Measurements from ENCODE around the gene GALNT18.

Gene GALNT18

DNA sequence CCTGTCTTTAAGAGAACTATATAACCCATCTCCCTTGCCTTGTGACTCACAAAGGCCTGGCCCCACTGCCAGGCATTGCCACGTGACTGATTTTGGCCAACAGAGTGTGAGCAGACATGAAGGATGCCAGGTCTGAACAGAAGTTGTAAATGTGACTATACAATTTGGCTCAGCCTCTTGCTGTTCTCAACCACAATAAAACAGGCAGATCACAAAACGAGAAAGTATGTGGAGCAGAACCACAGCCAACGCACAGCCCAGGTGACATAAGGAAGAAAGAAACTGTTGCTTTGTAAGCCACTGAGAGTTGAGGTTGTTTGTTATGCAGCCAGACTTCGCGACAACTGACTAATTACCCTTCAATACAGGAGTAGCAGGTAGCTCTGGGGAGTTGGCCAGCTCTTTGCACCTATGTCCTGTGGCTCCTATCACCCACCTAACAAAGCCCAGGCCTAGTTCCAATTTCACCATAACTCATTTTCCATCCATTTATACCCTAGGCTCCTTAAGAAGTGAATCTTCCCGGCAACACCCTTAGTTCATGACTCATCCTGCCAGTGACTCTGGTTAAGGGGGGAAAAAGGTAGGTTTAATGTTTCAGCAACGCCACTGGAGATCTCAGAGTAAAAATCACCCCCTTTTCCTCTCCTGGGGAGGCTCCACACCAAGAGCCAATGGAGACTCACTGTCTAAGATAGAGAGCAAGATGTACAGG lies 53.7 kb downstream of the GALNT18 start:
- DNase-seq (ENCODE audit: low read depth in 2 of 2), result no peak

DNA sequence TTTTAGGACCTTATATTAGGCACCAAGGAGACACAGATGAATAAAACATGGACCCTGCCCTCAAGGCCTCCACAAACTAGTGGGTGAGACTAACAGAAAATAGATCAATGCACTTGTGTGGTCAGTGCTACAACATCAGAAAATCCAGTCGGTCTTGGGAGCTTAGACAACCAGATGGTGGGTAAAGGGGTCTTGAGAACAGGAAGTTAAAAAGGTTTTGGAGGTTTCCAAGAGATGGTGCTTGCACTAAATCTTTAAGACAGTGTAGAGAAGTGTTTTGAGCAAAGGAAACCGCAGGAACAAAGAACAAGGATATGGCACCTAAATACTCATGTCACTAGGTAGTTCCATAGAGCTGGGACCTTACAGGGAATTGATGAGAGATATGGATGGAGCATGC lies 56.2 kb downstream of the GALNT18 start:
- no peak for DNase-seq (ENCODE audit: low read depth in 2 of 2)

DNA sequence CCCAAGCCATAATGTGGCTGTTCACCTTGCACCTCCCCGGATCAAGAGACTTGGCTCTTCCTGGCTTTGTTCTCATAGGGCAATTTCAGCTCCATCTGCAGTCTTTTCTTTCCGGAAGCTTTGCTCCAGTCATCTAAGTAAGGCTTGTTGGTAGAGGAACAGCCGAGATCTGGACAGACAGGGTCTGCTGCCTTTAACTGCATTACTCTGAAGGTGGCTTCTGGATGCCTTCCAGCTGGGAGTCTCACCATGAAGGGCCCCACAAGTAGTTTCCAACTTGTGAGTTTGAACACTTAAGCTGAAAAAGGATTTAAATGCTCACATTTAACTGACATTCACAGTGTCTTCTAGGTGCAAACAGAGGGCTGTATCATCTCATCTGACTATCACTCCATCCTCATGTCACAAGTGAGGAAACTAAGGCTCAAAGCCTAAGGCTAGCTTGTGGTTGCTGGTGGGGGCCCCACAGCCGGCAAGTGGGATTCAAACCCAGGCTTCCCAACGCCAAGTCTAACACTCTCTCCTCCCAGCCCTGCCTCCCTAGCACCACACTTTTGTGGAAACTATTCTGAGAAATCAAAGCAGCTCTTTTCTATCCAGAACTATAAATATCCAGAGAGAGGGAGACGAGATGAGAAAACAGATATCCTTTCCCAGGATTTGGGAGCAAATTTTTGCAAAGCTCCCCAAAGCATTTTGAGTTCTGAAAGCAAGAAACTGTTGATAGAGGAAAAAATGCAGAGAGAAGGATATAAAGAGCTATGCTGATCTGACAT lies 58.4 kb downstream of the GALNT18 start:
- DNase-seq (ENCODE audit: low read depth in 2 of 2), result no peak

DNA sequence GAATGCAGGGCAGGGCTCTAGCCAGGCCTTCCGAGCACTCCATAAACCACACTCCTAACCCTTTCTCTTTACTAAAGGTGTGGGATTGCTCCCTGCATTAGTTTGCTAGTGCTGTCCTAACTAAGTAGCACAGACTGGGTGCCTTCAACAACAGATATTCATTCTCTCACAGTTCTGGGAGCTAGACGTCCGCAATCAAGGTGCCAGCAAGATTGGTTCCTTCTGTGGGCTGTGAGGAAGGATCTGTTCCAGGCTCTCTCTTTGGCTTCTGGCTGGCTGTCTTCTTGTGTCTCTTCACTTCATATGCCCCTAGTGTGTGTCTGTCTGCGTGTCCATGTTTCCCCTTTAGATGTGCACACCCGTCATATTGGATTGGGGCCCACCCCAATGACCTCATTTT lies 59.8 kb downstream of the GALNT18 start:
- DNase-seq (ENCODE audit: low read depth in 2 of 2), result no peak

DNA sequence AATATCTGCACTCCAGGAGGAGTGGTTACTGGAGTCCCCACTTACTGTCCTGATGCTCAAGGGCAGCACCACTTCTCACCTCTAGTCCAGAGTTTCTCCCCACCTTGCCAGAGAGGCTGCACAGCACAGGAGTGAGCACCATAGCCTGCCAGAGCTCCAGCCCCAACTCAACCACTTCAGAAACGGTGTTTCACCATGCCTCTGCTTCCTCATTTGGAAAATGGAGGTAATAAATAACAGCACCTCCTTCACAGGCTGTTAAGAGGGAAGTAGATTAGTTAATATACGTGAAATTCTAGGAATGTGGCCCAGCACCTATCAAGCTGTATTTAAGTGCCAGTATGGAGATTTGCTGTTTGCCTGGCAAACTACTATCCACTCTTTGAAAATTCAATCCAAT lies 63.0 kb downstream of the GALNT18 start:
- DNase-seq (ENCODE audit: low read depth in 2 of 2), result no peak

DNA sequence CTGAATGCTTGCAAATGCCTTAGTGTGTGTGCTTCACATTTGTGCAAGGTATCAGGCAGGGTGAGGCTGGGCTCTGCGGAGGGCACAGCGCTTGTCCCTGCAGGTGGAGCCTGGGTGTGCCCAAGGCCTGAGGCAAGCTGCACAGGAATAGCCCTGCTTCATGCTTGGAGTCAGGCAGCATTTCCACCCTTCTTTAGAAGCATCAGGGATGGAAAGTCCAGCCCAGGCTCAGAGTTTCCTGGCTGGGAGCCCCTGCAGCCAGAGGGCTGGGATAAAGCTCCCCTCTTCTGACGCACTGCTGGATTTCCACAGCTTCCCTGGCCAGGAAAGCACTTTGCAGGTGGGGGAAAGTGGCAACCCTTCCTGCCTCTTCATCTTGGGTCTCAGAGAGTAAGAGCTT lies 63.4 kb downstream of the GALNT18 start:
- no peak for DNase-seq (ENCODE audit: low read depth in 2 of 2)

DNA sequence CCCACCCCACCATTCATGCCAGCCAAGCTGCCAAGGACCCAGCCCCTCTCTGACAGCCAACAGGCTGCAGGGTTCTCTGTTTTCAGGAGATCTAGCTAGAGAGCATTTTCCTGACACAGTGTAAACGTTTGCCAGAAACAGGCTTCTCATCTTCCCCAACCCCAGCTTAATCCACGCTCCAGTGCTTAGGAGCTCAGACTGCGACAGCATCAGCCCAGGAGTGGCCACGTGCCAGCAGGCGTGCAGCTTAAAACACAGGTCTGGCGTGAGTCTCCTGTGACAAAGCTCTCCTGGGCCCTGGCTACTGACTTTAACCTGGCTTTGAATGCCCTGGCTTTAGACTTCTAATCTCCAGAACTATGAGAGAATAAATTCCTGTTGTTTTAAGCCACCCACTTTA lies 66.6 kb downstream of the GALNT18 start:
- DNase-seq (ENCODE audit: low read depth in 2 of 2), result no peak

DNA sequence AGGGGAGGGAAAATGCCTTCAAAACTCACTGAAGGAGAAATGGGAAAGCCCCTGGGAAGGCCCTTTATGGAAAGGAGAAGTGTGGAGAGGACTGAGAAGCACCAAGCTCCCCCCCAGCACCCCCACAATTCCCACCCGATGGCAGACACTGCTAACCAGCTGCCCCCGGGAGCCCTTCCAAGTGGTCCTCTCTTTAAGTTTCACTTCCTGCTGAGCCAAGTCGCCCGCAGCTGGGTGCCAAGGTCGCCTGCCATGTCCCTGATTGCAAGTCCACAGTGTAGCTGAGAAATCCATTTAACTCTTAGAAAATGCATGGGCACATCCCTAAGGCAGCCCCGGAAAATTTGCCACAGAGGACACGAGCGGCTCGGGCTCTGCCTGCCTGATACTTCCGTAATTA lies 68.2 kb downstream of the GALNT18 start:
- no peak for DNase-seq (ENCODE audit: low read depth in 2 of 2)

DNA sequence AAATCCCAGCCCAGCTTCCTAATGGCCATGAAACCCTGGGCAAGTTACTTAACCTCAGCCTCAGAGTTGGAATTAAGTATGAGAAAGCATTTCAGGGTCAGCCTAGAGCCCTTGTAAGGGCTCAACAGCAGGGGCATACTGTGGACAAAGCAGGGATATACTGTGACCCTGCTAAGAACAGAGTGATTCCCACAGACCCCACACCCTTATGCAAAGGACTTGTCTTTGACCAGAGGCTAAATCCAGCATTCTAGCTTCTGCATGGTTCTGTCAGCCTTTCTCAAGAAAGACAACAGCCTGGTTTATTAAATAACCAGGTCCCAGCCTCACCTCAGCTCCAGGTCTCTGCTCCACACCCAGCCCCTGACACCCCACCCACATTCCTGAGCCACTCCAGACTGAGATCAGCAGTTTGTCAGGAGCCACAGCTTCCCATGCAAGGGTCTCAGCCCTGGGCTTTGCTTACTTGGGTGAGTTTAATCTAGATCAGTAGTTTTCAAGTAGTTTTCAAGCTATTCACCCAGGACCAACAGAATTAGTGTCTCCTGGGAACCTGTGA lies 69.2 kb downstream of the GALNT18 start:
- no peak for DNase-seq (ENCODE audit: low read depth in 2 of 2)

DNA sequence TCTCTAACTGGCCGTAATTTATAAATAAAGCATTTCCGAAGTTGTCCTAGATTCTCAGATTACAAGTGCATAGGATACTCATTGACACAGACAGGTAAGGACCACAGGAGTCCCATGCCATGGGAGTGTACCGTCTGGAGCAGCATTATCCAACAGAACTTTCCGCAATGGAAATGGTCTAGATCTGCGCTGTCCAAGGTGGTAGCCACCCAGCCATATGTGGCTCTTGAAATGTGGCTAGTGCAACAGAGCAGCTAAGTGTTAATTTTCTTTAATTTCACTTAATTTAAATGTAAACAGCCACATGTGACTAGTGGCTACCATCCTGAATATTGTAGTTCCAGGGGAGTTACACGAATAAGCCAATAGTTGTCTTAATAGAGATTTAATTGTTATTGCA lies 71.3 kb downstream of the GALNT18 start:
- DNase-seq (ENCODE audit: low read depth in 2 of 2), result no peak

DNA sequence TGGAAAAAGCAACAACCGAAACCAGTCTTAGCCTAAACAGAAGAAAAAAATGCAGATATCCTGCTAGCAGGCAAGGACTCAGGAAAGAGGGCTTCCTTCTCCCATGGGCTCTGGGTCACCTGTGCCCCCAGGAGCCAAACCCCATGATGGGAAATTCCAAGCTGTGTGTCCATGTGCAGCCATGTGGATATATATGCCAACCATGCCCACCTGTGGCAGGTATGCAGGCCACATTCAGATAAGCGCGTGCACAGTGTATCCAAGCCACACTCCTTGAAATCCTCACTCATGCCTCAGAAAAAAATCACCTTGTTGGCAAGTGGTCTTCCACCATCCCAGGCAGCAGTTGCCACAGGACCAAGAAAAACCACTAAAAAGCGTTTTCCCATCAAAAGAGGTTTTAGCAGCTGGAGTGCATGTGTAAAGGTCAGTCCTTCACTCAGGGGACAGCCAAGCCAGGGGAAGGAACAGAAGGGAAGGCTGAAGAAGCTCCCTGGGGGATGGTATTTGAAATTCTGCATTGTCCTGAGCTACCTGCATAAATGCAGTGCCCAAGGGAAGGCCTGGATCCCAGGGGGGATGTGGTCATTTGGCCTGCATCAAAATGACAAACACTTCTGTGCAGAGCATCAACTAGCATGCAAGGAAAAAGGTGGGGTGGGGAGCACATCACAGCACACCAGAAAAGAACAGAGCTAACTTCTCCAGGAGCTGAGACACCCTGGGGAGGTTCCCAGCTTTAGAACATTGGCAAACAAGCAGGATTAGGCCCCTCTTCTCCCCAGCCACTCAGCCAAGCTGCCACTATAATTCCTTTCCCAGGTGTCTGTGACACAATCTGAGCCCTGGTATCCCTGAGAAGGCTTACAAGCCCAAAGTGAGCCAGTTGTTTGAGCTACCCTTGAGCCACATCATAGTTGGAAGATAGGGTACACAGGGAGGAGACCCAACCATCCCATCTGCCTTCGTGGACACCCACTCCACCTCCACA lies 76.2 kb downstream of the GALNT18 start:
- DNase-seq (ENCODE audit: low read depth in 2 of 2), result no peak

DNA sequence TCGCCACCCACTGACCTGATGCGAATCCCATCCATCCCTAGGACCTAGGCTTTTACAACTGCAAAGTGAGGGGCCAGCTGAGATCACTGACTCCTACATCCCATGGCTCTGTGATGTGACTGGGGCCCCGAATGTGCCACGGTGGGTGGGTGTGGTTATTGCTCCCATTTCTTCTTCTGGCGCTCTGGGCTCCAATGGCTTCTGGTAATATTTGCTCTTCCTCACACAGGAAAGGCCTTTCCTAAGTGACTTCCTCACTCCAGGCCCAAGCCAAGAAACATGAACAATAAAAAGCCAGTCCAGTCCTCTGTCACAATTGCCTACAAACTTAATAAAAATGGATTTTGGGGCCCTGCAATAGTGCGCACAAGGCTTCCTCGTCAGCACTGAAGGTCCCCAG lies 78.1 kb downstream of the GALNT18 start:
- no peak for DNase-seq (ENCODE audit: low read depth in 2 of 2)

DNA sequence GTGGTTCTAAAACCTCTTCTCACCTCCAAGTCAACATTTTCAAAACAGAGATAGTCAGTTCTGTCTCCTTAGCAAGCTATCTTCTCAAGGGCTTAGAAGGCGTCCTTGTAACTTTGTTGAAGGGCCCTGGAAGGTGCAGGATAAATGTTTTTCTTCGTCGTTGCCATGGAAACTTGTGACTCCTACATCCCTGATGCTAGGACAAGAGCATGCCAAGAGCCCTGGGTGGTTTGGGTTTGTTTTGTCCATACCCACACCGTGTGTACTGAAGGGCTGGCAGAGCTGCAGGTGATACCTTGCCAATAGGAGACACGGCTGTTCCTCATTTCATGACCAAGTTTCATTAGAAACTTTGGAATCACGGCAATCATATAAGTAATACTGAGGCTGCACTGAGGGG lies 81.6 kb downstream of the GALNT18 start:
- DNase-seq (ENCODE audit: low read depth in 2 of 2), result no peak

DNA sequence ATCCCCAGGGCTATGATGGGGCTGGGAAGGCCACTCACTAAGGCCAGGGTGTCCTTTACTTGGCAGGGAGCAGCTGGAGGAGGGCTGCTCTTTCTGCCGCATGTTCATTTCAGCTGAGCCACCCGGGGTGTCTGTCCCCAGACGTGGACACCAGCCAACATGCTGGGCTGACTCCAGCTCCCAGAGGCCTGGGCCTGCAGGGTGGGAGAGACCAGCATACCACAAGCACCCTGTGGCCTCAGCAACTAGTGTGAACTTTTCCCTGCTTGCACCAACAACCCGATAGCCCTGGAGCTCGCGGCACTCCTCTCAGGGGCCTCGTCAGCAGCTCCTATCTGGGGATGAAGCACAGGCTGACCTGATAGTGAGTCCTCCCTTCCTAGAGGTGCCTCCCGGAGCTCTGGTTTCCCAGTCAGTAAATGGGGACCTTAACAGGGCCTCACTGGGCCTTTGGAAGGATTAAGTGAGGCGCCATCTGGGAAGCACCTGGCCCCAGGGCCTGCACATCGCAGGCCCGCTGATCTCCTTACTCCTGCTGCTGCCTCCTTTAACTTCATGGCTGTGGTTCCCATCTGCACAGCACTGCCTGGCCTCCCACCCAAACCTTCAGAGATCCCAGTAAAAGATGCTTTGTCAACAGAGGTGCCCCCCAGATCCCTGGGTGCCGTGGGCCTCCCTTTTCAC lies 83.4 kb downstream of the GALNT18 start:
- no peak for DNase-seq (ENCODE audit: low read depth in 2 of 2)

DNA sequence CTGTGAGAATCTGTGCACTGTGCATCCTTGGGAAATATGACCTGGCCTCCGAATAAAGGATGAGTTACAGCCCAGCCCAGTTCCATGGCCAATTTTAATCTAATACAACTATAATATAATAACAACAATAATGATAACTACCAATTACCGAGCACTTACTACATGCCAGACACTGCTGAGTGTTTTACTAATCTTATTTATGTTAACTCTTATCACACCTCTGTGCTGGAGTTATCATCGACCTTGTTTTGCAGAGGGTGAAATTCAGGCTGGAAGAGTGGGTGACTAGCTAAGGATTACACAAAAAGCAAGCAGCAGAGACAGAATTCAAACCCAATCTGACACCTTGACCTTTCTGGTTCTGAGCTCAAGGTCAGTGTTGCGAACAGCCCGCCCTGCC lies 83.9 kb downstream of the GALNT18 start:
- DNase-seq (ENCODE audit: low read depth in 2 of 2), result no peak

DNA sequence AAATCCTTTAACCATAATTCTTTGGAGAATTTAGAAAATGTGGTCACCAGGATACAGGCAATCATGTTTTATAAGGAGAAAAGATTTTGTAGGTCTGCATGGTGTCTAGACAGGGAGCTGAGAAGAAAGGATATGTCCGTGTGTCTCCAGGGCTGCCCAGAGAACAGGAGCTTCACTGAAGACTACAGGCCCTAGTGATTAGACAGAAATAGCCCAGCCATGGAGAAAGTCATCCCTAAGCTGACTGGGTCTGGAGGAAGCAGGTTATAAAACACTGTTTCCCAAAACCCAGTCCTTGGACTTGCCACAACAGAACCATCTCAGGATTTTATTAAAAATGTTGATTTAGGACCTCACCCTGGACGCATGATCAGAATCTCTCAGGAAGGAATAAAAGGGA lies 84.4 kb downstream of the GALNT18 start:
- no peak for DNase-seq (ENCODE audit: low read depth in 2 of 2)

DNA sequence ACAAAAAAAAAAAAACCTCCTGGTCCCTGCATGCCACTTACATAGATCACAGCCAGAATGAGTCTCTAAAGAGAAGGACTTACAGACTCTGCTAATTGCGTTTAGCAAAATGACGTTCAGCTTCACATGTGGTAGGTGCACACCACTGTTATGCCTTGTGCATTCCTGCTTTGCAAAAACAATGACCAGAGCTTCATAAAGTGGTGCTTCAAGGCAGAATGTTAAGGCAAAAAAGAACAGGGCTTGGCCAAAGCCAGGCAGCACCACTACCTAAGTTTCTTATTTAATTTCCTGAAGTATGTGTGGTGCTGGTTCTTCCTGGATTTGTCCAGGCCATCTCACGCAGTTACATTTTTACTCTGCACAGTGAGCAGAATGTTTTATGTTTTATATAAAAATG lies 85.2 kb downstream of the GALNT18 start:
- no peak for DNase-seq (ENCODE audit: low read depth in 2 of 2)

DNA sequence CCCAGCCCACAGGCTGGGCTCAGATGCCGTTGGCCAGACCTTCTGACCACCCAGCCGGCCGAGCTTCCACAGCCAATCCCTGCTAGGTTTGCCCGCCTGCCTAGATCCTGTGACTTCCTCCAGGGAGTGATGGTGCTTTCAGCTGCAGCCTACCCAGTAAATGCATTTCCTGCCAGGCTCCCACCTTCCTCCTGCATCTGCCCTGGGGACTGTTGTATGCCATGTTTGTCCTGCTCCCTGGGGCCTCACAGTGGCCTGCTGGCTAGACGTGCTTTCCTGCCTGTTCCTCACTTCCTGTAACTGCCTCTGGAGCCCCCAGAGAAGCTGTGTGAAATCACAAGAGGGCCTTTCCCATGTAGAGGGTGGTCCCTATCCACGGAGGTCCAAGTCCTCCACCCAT lies 86.2 kb downstream of the GALNT18 start:
- DNase-seq (ENCODE audit: low read depth in 2 of 2), result no peak

DNA sequence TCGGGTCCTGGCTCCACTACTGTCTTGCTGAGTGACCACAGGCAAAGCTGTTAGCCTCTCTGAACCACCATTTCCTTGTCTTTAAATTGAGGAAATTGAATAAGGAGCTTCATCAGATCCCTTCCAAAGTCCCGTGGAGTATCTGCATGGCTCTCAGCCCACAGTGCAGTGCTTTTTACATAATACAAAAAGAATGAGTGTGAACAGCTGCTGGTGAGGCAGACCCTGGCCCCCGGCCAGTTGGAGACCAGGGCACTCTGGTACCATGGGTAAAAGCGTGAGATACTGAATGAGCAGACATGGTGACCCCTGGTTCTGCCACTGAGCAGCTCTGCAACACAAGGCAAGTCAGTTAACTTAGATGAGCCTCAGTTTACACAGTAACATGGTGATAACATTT lies 86.8 kb downstream of the GALNT18 start:
- no peak for DNase-seq (ENCODE audit: low read depth in 2 of 2)

DNA sequence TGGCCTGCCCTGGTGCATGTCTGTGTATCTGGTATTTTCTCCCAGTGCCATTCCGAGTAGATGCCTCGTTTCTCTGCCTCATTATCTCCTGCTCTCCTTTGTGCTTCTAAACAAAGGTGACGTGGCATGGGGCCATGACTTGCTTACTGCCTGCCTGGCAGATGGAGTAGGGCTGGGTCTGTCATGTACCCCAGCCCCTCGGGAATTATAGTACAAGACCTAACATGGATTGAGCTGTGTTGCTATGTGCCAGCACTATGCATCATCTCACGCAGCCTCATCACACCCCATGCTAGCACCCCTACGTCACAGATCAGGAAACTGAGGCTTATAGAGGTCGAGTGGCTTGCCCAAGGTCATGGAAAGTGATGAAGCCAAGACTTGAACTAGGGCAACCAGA lies 88.1 kb downstream of the GALNT18 start:
- no peak for DNase-seq (ENCODE audit: low read depth in 2 of 2)

DNA sequence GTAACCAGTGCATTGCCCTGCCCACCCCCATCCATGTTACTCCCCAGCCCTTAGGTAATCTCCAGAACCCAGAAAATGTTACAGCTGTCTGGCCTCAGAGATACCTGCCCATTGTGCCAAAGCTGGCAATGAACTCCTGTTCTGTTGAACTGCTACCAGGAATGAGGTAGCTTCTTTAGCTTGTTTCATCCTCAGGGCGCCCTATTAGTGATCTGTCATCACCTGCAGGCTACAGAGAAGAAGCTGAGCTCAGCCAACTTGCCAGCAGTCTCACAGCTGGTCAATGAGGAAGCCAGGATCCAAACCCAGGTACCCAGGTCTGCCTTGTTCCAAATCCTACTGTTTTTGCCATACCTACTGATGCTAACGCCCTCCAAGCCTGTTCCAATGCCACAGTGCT lies 88.7 kb downstream of the GALNT18 start:
- no peak for DNase-seq (ENCODE audit: low read depth in 2 of 2)

DNA sequence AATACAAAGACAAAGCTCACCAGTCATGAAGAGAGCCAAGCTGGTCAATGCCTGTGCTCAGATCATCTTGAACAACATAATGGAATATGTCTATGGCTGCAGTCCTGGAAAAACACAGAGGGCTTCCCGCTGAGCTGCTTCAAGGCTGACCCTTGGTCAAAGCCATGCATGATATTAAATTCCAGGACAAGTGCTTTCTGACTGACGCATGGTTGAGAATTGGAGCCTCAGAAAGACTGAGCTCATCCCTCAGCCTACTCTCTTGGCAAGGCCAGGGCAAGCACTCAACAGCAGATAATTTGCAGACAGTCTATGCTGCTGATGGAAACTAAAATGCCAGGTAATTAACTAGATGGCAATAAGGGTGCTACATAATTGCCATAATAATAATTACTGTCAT lies 89.2 kb downstream of the GALNT18 start:
- DNase-seq (ENCODE audit: low read depth in 2 of 2), result no peak

Data from stimulated activated CD8-positive, alpha-beta memory T cell treated with anti-CD3 and anti-CD28 coated beads, Interleukin-15, amount 100 ng/mL, for 4 hours (primary cell).